Measurements from ENCODE around the gene CACNA2D3. TPM values are rescaled to one million over a fixed set of nuclear protein-coding genes. Genes with fewer than 3 reads are reported as not detected.

The CACNA2D3 gene
- total RNA-seq, 1 donor from 2014 or later, result 6.3 TPM

GRCh38 chr3:54331341-54331740, 209.0 kb downstream of the CACNA2D3 start:
- DNase-seq (ENCODE audit: low spot score), result no peak

GRCh38 chr3:54337846-54338245, 215.5 kb downstream of the CACNA2D3 start:
- no peak for DNase-seq (ENCODE audit: low spot score)

- DNase-seq (ENCODE audit: low spot score), result no peak
These were observed 217.3 kb downstream of the CACNA2D3 start for GRCh38 chr3:54339608-54340007.

GRCh38 chr3:54341811-54342210, 219.5 kb downstream of the CACNA2D3 start:
- no peak for DNase-seq (ENCODE audit: low spot score)

GRCh38 chr3:54342676-54343075, 220.3 kb downstream of the CACNA2D3 start:
- DNase-seq (ENCODE audit: low spot score), result no peak

- DNase-seq (ENCODE audit: low spot score), result no peak
These were observed 221.1 kb downstream of the CACNA2D3 start for GRCh38 chr3:54343495-54343894.

- DNase-seq (ENCODE audit: low spot score), result no peak
These were observed 222.4 kb downstream of the CACNA2D3 start for GRCh38 chr3:54344601-54345231.

GRCh38 chr3:54345847-54346375, 223.6 kb downstream of the CACNA2D3 start:
- no peak for DNase-seq (ENCODE audit: low spot score)

GRCh38 chr3:54347060-54347459, 224.7 kb downstream of the CACNA2D3 start:
- no peak for DNase-seq (ENCODE audit: low spot score)

- no peak for DNase-seq (ENCODE audit: low spot score)
These were observed 225.6 kb downstream of the CACNA2D3 start for GRCh38 chr3:54347933-54348332.

- no peak for DNase-seq (ENCODE audit: low spot score)
These were observed 226.9 kb downstream of the CACNA2D3 start for GRCh38 chr3:54349231-54349652.

GRCh38 chr3:54349691-54350090, 227.3 kb downstream of the CACNA2D3 start:
- DNase-seq (ENCODE audit: low spot score), result no peak

- DNase-seq (ENCODE audit: low spot score), result no peak
These were observed 231.2 kb downstream of the CACNA2D3 start for GRCh38 chr3:54353546-54353945.

GRCh38 chr3:54353946-54354345, 231.6 kb downstream of the CACNA2D3 start:
- DNase-seq (ENCODE audit: low spot score), result no peak

- no peak for DNase-seq (ENCODE audit: low spot score)
These were observed 233.4 kb downstream of the CACNA2D3 start for GRCh38 chr3:54355800-54356199.

GRCh38 chr3:54356261-54357045, 234.1 kb downstream of the CACNA2D3 start:
- DNase-seq (ENCODE audit: low spot score), result no peak

GRCh38 chr3:54357301-54357700, 234.9 kb downstream of the CACNA2D3 start:
- no peak for DNase-seq (ENCODE audit: low spot score)

GRCh38 chr3:54358316-54358715, 236.0 kb downstream of the CACNA2D3 start:
- no peak for DNase-seq (ENCODE audit: low spot score)

- no peak for DNase-seq (ENCODE audit: low spot score)
These were observed 236.8 kb downstream of the CACNA2D3 start for GRCh38 chr3:54358969-54359694.

GRCh38 chr3:54360320-54360719, 238.0 kb downstream of the CACNA2D3 start:
- no peak for DNase-seq (ENCODE audit: low spot score)

- no peak for DNase-seq (ENCODE audit: low spot score)
These were observed 239.5 kb downstream of the CACNA2D3 start for GRCh38 chr3:54361746-54362283.
